Gastrocnemius medialis (tissue), 4 donors: ENCODE measurements around the gene CSNK2A3. TPM values are rescaled to one million over a fixed set of nuclear protein-coding genes. Genes with fewer than 3 reads are reported as not detected.
A peak's percentile ranks its signal among the peaks of the same experiment; 100 is the strongest.

Experiments used
- ATAC-seq, 2 donors: fragments of 150-250 bp; one replicate each; pipeline ENCODE4 v1.9.1; 2016
- DNase-seq, 2 donors: peaks; one replicate each; pipeline ENCODE4 v3.0.0-alpha.2; 2019
- H3K27ac ChIP-seq, 4 donors: fragments of 200-600 bp; sonication (generic); 1 replicate in 1 of 4; 2 replicates in 3 of 4; pipeline ENCODE4 v1.5.1; 2016 to 2018; ENCODE audit warnings: mild to moderate bottlenecking in 2 of 4, moderate library complexity in 1 of 4
- H3K27me3 ChIP-seq, 3 donors: fragments of 200-600 bp; sonication (generic) in 2 of 3; 1 replicate in 1 of 3; 2 replicates in 2 of 3; pipeline versions ENCODE4 v1.5.1 to v1.6.0; 2016 to 2019; ENCODE audit warnings: mild to moderate bottlenecking in 1 of 3, moderate library complexity in 1 of 3
- H3K36me3 ChIP-seq, 2 donors: fragments of 200-600 bp; sonication (generic) in 1 of 2; one replicate each; pipeline ENCODE4 v1.5.1; 2017 to 2018
- H3K4me1 ChIP-seq, 2 donors: fragments of 200-600 bp; sonication (generic) in 1 of 2; one replicate each; pipeline ENCODE4 v1.5.1; 2016 to 2017; ENCODE audit warnings: mild to moderate bottlenecking in 2 of 2
- H3K4me3 ChIP-seq, 4 donors: fragments of 200-600 bp; sonication (generic) in 3 of 4; 1 replicate in 1 of 4; 2 replicates in 3 of 4; pipeline ENCODE4 v1.5.1; 2016 to 2019; ENCODE audit warnings: mild to moderate bottlenecking in 2 of 4
- H3K9me3 ChIP-seq, 3 donors: fragments of 200-600 bp; sonication (generic) in 2 of 3; 1 replicate in 1 of 3; 2 replicates in 2 of 3; pipeline ENCODE4 v1.5.1; 2016 to 2019
- POLR2A ChIP-seq, 2 donors: fragments of 450-650 bp; IDR thresholded peaks; one replicate each; pipeline ENCODE4 v1.6.1; 2017; ENCODE audit warnings: antibody characterized with exemption in 2 of 2, mild to moderate bottlenecking in 2 of 2, moderate library complexity in 2 of 2
- in situ Hi-C, 4 donors: fragments of 200-750 bp; cut with MboI; loops; one replicate each; pipeline versions ENCODE4 v1.15.0 to v1.8.0; 2017; ENCODE audit warnings: low sequenced_read_pairs in 4 of 4
- intact Hi-C: fragments of 100-400 bp; cut with DNase I; formaldehyde crosslinking; loops from one replicate; pipeline ENCODE4 v1.15.1; 2023; ENCODE audit warnings: low total_unique reads
- total RNA-seq, 4 donors: library from RNA; depleted of rRNA; stranded (reverse); fragments of >200 nt; gene quantifications; one replicate each; pipeline versions ENCODE4 v1.1.0 to v1.2.3, GENCODE V29; 2016
- TF ChIP-seq, protein P1 (sequence below), 5 experiments: fragments of 450-650 bp in 3 of 5; fragments of 200-600 bp in 2 of 5; sonication (generic) in 2 of 5; IDR thresholded peaks in 4 of 5; conservative IDR thresholded peaks in 1 of 5; 1 replicate in 4 of 5; 2 replicates in 1 of 5; pipeline ENCODE4 v1.5.1; 2016 to 2019; ENCODE audit warnings: antibody characterized with exemption in 5 of 5, mild to moderate bottlenecking in 3 of 5, moderate library complexity in 3 of 5

The CSNK2A3 gene
- total RNA-seq, 4 donors from 2014 or later, result 0.68 to 1.6 (median 1.0) TPM

DNA sequence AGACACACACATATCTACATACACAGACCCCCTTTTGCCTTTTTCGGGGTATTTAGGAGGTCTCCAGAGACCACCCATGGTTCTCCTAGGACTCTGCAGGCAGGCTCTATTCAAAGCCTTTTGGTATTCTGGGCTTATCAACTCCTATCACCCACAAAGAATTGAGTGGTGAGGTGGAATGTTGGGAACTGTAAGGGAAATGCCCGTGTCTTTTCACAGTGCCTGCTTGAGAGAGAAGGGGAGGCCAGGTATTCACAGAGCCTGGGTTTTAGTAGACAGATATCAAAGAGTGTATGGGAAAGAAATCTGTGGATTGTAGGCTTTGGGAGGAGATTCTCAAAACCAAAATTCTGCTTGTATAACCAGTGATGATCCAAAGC lies 44.0 kb upstream of the CSNK2A3 start:
- no peak for TF ChIP-seq POLR2A (IDR thresholded peaks at IDR 0.05)
- TF ChIP-seq, protein P1, sequence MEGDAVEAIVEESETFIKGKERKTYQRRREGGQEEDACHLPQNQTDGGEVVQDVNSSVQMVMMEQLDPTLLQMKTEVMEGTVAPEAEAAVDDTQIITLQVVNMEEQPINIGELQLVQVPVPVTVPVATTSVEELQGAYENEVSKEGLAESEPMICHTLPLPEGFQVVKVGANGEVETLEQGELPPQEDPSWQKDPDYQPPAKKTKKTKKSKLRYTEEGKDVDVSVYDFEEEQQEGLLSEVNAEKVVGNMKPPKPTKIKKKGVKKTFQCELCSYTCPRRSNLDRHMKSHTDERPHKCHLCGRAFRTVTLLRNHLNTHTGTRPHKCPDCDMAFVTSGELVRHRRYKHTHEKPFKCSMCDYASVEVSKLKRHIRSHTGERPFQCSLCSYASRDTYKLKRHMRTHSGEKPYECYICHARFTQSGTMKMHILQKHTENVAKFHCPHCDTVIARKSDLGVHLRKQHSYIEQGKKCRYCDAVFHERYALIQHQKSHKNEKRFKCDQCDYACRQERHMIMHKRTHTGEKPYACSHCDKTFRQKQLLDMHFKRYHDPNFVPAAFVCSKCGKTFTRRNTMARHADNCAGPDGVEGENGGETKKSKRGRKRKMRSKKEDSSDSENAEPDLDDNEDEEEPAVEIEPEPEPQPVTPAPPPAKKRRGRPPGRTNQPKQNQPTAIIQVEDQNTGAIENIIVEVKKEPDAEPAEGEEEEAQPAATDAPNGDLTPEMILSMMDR (IDR thresholded peaks at IDR 0.05 in 4 of 5, conservative IDR thresholded peaks at IDR 0.05 in 1 of 5), result no peak
- ATAC-seq, result no peak
- Histone ChIP-seq H3K36me3 (no peaks in the 10 kb centered on the region), H3K27ac (no peak overlapping the region), H3K27me3 (no peaks in the 10 kb centered on the region), H3K4me1 (no peaks in the 10 kb centered on the region), H3K4me3 (no peak overlapping the region), H3K9me3 (no peaks in the 10 kb centered on the region)
- intact Hi-C loops (no loop called here), in situ Hi-C loops (no loop called here)
- DNase-seq, result no peak

- H3K27me3 ChIP-seq, result no peaks in the 10 kb centered on the region
- no peak for TF ChIP-seq POLR2A (IDR thresholded peaks at IDR 0.05)
- TF ChIP-seq, protein P1 (IDR thresholded peaks at IDR 0.05 in 4 of 5, conservative IDR thresholded peaks at IDR 0.05 in 1 of 5), result no peak
- no peak overlapping the region for H3K4me3 ChIP-seq
- no peaks in the 10 kb centered on the region for H3K4me1 ChIP-seq
- H3K36me3 ChIP-seq, result no peaks in the 10 kb centered on the region
- H3K9me3 ChIP-seq, result no peaks in the 10 kb centered on the region
- H3K27ac ChIP-seq, result no peak overlapping the region
- no peak for DNase-seq
- in situ Hi-C loops (no loop called here), intact Hi-C loops (no loop called here)
- ATAC-seq, result peak; percentile 31 to 51
These were observed 43.4 kb upstream of the CSNK2A3 start for GRCh38 chr11:11396301-11397035.

DNA sequence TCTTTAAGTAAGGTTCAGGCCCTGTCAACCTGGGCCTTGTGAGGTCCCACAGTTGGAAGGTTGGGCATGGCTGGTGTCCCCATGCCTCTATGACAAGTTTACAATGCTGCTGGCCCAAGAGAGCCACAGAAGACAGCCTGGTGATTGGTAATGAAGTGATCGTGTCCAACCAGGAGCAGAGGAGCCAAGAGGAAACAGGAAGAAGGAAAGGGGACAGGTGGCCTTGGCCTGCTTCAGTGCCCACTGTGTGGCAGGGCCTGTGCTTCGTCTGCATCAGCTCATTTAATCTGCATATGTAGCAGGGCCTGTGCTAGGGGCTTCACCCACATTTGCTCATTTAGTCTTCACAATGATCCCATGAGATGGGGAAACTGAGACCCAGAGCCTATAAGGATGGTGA lies 42.1 kb upstream of the CSNK2A3 start:
- no peaks in the 10 kb centered on the region for H3K4me1 ChIP-seq
- H3K4me3 ChIP-seq, result no peak overlapping the region
- DNase-seq (no peak), ATAC-seq (no peak)
- no peaks in the 10 kb centered on the region for H3K36me3 ChIP-seq
- H3K27me3 ChIP-seq, result no peaks in the 10 kb centered on the region
- no peak overlapping the region for H3K27ac ChIP-seq
- no peaks in the 10 kb centered on the region for H3K9me3 ChIP-seq
- in situ Hi-C loops, result no loop called here
- intact Hi-C loops, result no loop called here
- TF ChIP-seq POLR2A (IDR thresholded peaks at IDR 0.05), result no peak
- TF ChIP-seq, protein P1 (IDR thresholded peaks at IDR 0.05 in 4 of 5, conservative IDR thresholded peaks at IDR 0.05 in 1 of 5), result no peak

DNA sequence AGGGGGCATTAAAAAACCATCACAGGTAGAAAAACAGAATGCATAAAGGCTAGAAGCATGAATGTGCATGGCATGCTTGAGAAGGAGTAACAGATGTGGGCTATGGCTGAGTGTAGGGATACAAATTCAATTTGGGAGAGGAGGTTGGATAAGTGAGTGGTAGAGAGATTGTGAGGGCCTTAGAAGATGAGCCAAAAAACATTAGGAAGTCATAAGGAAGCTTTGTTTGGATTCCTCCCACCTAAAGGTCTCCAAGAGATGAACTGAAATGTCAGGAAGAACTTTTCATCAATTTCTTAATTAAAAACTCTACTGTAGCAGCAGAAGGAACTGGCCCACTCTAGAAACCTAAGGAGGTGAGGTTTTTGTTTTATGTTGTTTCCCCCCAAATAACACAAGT lies 41.2 kb upstream of the CSNK2A3 start:
- no peaks in the 10 kb centered on the region for H3K36me3 ChIP-seq
- no peak for TF ChIP-seq POLR2A (IDR thresholded peaks at IDR 0.05)
- TF ChIP-seq, protein P1 (IDR thresholded peaks at IDR 0.05 in 4 of 5, conservative IDR thresholded peaks at IDR 0.05 in 1 of 5), result no peak
- in situ Hi-C loops, result no loop called here
- ATAC-seq (no peak), DNase-seq (no peak)
- peaks cover 0 to 5% of the 10 kb centered on the region in 2 donors for H3K4me1 ChIP-seq
- intact Hi-C loops, result no loop called here
- no peaks in the 10 kb centered on the region for H3K27me3 ChIP-seq
- no peak overlapping the region for H3K4me3 ChIP-seq
- H3K9me3 ChIP-seq, result no peaks in the 10 kb centered on the region
- H3K27ac ChIP-seq, result no peak overlapping the region
